ENCODE results near the gene WDR76.

Gene WDR76

DNA sequence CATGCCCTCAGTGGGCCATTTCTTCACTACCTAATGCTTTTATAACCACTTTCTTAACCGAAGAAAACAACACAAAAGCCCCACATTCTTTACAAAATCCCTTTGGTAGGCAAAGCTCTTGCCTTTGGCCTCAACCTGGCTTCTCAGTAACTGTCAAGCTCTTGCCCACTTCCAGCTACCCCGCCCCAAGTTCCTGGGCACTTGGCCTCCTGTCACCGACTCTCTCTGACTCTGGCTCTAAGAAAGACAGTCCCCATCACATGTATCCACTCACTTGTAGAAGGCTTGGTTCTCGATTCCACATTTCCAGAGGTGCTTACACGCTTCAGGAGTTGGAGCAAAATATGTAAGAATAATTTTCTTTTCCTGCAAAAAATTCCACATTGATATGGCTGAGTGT is 61.1 kb downstream of the WDR76 start:
- TF ChIP-seq, protein P1, sequence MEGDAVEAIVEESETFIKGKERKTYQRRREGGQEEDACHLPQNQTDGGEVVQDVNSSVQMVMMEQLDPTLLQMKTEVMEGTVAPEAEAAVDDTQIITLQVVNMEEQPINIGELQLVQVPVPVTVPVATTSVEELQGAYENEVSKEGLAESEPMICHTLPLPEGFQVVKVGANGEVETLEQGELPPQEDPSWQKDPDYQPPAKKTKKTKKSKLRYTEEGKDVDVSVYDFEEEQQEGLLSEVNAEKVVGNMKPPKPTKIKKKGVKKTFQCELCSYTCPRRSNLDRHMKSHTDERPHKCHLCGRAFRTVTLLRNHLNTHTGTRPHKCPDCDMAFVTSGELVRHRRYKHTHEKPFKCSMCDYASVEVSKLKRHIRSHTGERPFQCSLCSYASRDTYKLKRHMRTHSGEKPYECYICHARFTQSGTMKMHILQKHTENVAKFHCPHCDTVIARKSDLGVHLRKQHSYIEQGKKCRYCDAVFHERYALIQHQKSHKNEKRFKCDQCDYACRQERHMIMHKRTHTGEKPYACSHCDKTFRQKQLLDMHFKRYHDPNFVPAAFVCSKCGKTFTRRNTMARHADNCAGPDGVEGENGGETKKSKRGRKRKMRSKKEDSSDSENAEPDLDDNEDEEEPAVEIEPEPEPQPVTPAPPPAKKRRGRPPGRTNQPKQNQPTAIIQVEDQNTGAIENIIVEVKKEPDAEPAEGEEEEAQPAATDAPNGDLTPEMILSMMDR (IDR thresholded peaks at IDR 0.05; ENCODE audit: insufficient read depth, low read depth, low read length, missing control alignments) = no peak
- DNase-seq (ENCODE audit: low read depth) = no peak
- no peak overlapping the region for H3K4me3 ChIP-seq (ENCODE audit: low read depth, low read length)

DNA sequence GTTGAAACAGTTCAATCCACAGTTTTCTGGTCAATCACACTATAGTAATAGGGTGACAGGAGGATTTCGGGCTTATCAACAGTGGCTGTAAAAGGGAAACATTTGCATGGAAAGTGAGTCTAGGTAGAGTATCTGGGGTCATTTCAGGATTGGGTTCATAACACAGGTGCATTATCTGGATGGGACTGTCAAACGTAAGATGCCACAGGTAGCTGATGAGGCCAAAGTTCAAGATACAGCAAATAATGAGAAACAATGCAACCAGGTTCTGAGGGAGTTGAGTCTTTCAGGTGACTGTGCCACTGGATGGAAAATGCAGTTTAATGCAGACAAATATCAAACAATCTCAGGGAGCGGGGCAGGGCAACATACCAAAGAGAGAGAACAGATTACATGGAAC is 62.2 kb downstream of the WDR76 start:
- DNase-seq (ENCODE audit: low read depth) = no peak
- H3K4me3 ChIP-seq (ENCODE audit: low read depth, low read length) = no peak overlapping the region
- TF ChIP-seq, protein P1 (IDR thresholded peaks at IDR 0.05; ENCODE audit: insufficient read depth, low read depth, low read length, missing control alignments) = no peak

DNA sequence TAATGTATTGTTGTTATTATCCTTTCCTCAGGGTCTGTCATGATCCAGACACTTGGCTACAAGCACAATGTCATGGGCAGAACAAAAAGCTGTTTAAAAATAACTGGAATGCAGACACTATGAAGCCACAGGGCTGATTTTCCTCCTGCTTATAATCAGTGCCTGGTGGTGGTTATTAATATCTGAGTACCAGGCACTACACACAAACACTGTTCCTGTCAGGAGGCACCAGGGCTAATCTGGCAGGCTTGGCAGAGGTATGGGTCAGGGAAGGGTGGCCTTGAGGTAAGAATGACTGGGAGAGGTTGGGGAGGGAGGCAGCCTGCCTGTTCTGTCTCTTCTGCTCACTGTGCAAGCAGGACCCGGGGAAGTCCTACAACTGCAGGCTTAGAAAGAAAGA is 67.2 kb downstream of the WDR76 start:
- no peak for DNase-seq (ENCODE audit: low read depth)
- no peak overlapping the region for H3K4me3 ChIP-seq (ENCODE audit: low read depth, low read length)
- TF ChIP-seq, protein P1 (IDR thresholded peaks at IDR 0.05; ENCODE audit: insufficient read depth, low read depth, low read length, missing control alignments) = no peak

DNA sequence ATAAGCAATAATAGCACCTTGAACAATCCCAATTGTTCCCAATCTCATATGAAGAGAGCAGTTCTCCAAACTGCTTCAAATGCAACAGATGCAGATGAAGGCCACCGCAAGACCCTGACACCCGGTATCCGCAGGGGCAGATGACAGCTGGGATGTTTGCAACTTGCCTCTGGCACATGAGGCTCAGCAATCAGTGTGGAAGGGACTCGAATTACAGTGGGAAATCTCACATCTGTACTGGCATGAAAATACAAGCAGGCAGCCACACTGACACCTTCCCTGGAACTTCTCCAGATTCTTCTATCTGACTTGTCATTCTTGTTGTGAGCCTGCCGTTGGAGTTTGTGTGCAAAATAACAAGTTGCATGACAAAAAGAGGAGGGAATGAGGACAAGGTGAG is 68.8 kb downstream of the WDR76 start:
- no peak overlapping the region for H3K4me3 ChIP-seq (ENCODE audit: low read depth, low read length)
- DNase-seq (ENCODE audit: low read depth) = no peak
- TF ChIP-seq, protein P1 (IDR thresholded peaks at IDR 0.05; ENCODE audit: insufficient read depth, low read depth, low read length, missing control alignments) = no peak

DNA sequence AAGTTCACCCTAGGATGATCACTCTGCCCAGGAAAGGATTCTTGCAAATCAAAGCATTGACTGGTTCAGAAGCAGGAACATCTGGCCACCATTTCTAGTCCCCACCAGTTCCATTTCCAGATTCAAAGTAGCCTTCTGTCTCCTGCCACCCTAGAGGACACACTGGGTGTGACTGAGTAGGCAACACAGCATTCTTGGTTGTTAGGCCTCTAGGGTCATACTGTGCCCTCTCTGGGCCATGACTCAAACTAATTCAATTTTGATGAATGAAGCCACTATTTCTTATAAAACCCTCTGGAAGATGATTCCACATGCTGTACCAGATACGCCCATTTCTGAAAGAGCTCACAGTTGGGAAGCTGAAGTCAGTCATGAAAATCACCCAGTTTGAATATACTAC is 69.7 kb downstream of the WDR76 start:
- no peak for DNase-seq (ENCODE audit: low read depth)
- TF ChIP-seq, protein P1 (IDR thresholded peaks at IDR 0.05; ENCODE audit: insufficient read depth, low read depth, low read length, missing control alignments) = no peak
- H3K4me3 ChIP-seq (ENCODE audit: low read depth, low read length) = no peak overlapping the region

DNA sequence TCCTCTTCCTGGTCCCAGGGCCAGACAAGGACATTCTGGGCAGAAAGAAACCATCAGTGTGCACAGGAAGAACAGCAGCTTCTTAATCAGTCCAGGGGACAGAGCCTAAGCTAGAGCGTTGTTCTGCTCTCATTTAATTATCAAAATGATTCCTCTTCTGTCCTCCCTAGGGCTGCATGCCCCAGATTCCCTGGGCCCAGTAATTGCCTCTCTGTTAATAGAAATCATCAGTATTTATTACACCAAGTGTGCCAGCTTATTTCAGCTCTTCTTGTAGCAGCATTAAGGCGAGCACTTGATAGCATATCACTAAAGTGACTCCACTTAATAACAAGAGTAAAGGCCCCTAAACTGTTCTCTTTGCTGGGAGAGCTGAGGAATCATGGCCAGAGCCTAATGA is 72.1 kb downstream of the WDR76 start:
- no peak overlapping the region for H3K4me3 ChIP-seq (ENCODE audit: low read depth, low read length)
- TF ChIP-seq, protein P1 (IDR thresholded peaks at IDR 0.05; ENCODE audit: insufficient read depth, low read depth, low read length, missing control alignments) = no peak
- DNase-seq (ENCODE audit: low read depth) = no peak

DNA sequence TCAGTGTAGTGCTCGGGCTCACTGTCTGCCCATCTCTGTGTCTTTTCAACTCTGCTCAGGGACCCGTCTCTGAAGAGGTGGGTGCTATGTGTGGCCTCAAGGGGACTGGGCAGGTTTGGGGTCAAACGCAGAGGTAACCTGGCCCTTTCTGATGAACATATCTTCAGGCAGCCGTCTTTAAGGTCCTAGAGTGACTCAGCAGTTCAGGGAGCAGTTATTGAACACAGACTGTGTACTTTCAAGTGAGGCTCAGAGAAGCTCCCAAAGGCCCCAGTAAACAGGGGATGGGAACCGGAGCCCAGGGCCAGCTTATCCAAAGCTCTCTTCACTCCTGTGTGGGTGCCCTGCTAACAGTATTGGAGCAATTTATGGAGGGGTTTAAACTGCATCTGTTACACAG is 73.1 kb downstream of the WDR76 start:
- TF ChIP-seq, protein P1 (IDR thresholded peaks at IDR 0.05; ENCODE audit: insufficient read depth, low read depth, low read length, missing control alignments) = no peak
- DNase-seq (ENCODE audit: low read depth) = no peak

More for the DNA sequence above, 73.1 kb downstream of the WDR76 start:
- no peak overlapping the region for H3K4me3 ChIP-seq (ENCODE audit: low read depth, low read length)
